Panc1 (cell line): Measurements from ENCODE around the gene TBCK. TPM values are rescaled to one million over a fixed set of nuclear protein-coding genes. Genes with fewer than 3 reads are reported as not detected.

Experiments
- ATAC-seq: fragments of 200-7000 bp; cut with Tn5 transposase; 2 replicates; pipeline ENCODE4 v1.9.1; 2020; ENCODE audit warnings: mild to moderate bottlenecking, moderate library complexity
- BruUV-seq: library from RNA; stranded (reverse); fragments of 400-500 nt; replicated peaks from 2 replicates; lab custom pipeline; 2021; lab: Mats Ljungman, UMichigan
- CTCF ChIA-PET: fragments of 300-600 bp; sonication (Branson Sonifier 250); formaldehyde crosslinking; loops from one replicate; lab custom pipeline; 2022; ENCODE audit warnings: antibody characterized with exemption; lab: Charles Lee
- POLR2A ChIA-PET: fragments of 300-600 bp; sonication (Branson Sonifier 250); formaldehyde crosslinking; loops from one replicate; lab custom pipeline; 2022; ENCODE audit warnings: antibody characterized with exemption; lab: Charles Lee
- DNase-seq: peaks from one replicate; pipeline ENCODE4 v3.0.0-alpha.2; 2010; ENCODE audit warnings: low read depth, low spot score
- H3K27ac ChIP-seq: 2 replicates; pipeline ENCODE4 v1.5.1; 2011; ENCODE audit warnings: mild to moderate bottlenecking, low read length, inconsistent platforms
- H3K27me3 ChIP-seq: fragments of 200-500 bp; sonication (Bioruptor generic); 2 replicates; pipeline ENCODE4 v1.6.0; 2014; ENCODE audit warnings: low read length, inconsistent platforms; ENCODE audit not compliant: control insufficient read depth, insufficient read depth
- H3K36me3 ChIP-seq: fragments of 200-500 bp; sonication (Bioruptor generic); 2 replicates; pipeline ENCODE4 v1.5.1; 2014; ENCODE audit warnings: inconsistent platforms, mild to moderate bottlenecking, low read length, moderate library complexity; ENCODE audit not compliant: control insufficient read depth, insufficient read depth
- H3K4me1 ChIP-seq: 2 replicates; pipeline ENCODE4 v1.5.1; 2011; ENCODE audit warnings: inconsistent platforms, mild to moderate bottlenecking, low read length, moderate library complexity; ENCODE audit not compliant: control insufficient read depth, insufficient read depth
- H3K4me3 ChIP-seq, 2 experiments: 2 replicates each; pipeline ENCODE4 v1.5.1; 2011 to 2012; ENCODE audit warnings: low read depth in 2 of 2, low read length in 2 of 2, mild to moderate bottlenecking in 2 of 2, inconsistent platforms in 1 of 2, moderate library complexity in 1 of 2
- H3K9me3 ChIP-seq: fragments of 200-500 bp; sonication (Bioruptor generic); 2 replicates; pipeline ENCODE4 v1.5.1; 2014; ENCODE audit warnings: low read depth, mild to moderate bottlenecking, inconsistent platforms, low read length, moderate library complexity; ENCODE audit not compliant: control insufficient read depth, insufficient read depth
- CTCF ChIP-seq: fragments of 450-650 bp; IDR thresholded peaks from 2 replicates; pipeline ENCODE4 v1.5.1; 2017; ENCODE audit warnings: mild to moderate bottlenecking
- POLR2AphosphoS5 ChIP-seq: IDR thresholded peaks from 2 replicates; pipeline ENCODE4 v1.6.1; 2012; ENCODE audit warnings: mild to moderate bottlenecking, low read depth, low read length, moderate library complexity
- REST ChIP-seq, 2 experiments: IDR thresholded peaks; 2 replicates each; pipeline ENCODE4 v1.6.1; 2011 to 2012; ENCODE audit warnings: low read depth in 2 of 2, control low read depth in 1 of 2, low read length in 1 of 2, mild to moderate bottlenecking in 1 of 2, moderate library complexity in 1 of 2; ENCODE audit not compliant: insufficient read depth in 1 of 2
- SIN3A ChIP-seq: IDR thresholded peaks from 2 replicates; pipeline ENCODE4 v1.6.1; 2012; ENCODE audit warnings: low read depth, mild to moderate bottlenecking, low read length, moderate library complexity, borderline replicate concordance; ENCODE audit not compliant: insufficient read depth
- TCF7L2 ChIP-seq: IDR thresholded peaks from 2 replicates; pipeline ENCODE4 v1.6.1; 2011; ENCODE audit warnings: mild to moderate bottlenecking, low read depth, low read length, inconsistent platforms
- in situ Hi-C: cut with HindIII; loops from 2 replicates; pipeline ENCODE4 v1.10.0; 2016; ENCODE audit warnings: low sequenced_read_pairs, low pct_unique_long_range_greater_than_20kb
- intact Hi-C: fragments of 100-400 bp; cut with micrococcal nuclease; formaldehyde crosslinking; loops from one replicate; pipeline ENCODE4 v1.10.0; 2022; ENCODE audit not compliant: unreplicated experiment
- total RNA-seq: library from RNA; stranded (reverse); gene quantifications from one replicate; pipeline ENCODE4 v1.2.1, GENCODE V29; 2021; ENCODE audit not compliant: unreplicated experiment

The TBCK gene
- total RNA-seq, 1 experiment from 2014 or later, result 15.1 TPM

- no peak for DNase-seq
- in situ Hi-C loops (no loop called here), intact Hi-C loops (no loop called here)
- no TSS peak for BruUV-seq
- TF ChIP-seq POLR2AphosphoS5, result no peak
- no peak overlapping the region for H3K27ac ChIP-seq
- ATAC-seq, result no peak
- no peaks in the 10 kb centered on the region for H3K27me3 ChIP-seq
- no peaks in the 10 kb centered on the region for H3K36me3 ChIP-seq
- CTCF ChIA-PET, result no interaction called here
- no peaks in the 10 kb centered on the region for H3K9me3 ChIP-seq
- H3K4me1 ChIP-seq, result no peaks in the 10 kb centered on the region
- H3K4me3 ChIP-seq, result no peak overlapping the region
- POLR2A ChIA-PET, result no interaction called here
Measured at GRCh38 chr4:106149026-106149425, 167.0 kb downstream of the TBCK start.

GRCh38 chr4:106142616-106143127 lies 173.3 kb downstream of the TBCK start:
- no peaks in the 10 kb centered on the region for H3K4me1 ChIP-seq
- no peak for DNase-seq

More at GRCh38 chr4:106142616-106143127, 173.3 kb downstream of the TBCK start:
- H3K27ac ChIP-seq, result no peak overlapping the region
- ATAC-seq, result no peak
- no peak overlapping the region for H3K4me3 ChIP-seq
- no TSS peak for BruUV-seq
- CTCF ChIA-PET, result no interaction called here
- in situ Hi-C loops (no loop called here), intact Hi-C loops (no loop called here)
- POLR2A ChIA-PET, result no interaction called here
- H3K27me3 ChIP-seq, result no peaks in the 10 kb centered on the region
- no peaks in the 10 kb centered on the region for H3K36me3 ChIP-seq
- TF ChIP-seq CTCF, result no peak
- no peak for TF ChIP-seq REST (IDR thresholded peaks at IDR 0.05; ENCODE audit: insufficient read depth in 1 of 2, low read depth in 2 of 2, low read length in 1 of 2)
- no peak for TF ChIP-seq POLR2AphosphoS5
- TF ChIP-seq SIN3A, result no peak
- TF ChIP-seq TCF7L2, result no peak
- H3K9me3 ChIP-seq, result no peaks in the 10 kb centered on the region
